K562 (cell line): ENCODE measurements around the gene SNAPC3. TPM values are rescaled to one million over a fixed set of nuclear protein-coding genes. Genes with fewer than 3 reads are reported as not detected.

ENCODE experiments used
- CBFA2T3 ChIP-seq: fragments of 450-650 bp; IDR thresholded peaks from 2 replicates; pipeline ENCODE4 v1.6.1; 2017
- COPS2 ChIP-seq: fragments of 450-650 bp; conservative IDR thresholded peaks from 2 replicates; pipeline ENCODE4 v1.6.1; 2016; ENCODE audit warnings: mild to moderate bottlenecking, moderate library complexity
- CREB1 ChIP-seq, 2 experiments: sonication (generic) in 1 of 2; formaldehyde crosslinking in 1 of 2; IDR thresholded peaks; 2 replicates each; pipeline versions ENCODE4 v1.6.1 to v1.8.0; 2012 to 2022; ENCODE audit warnings: inconsistent platforms in 1 of 2, mild to moderate bottlenecking in 1 of 2, missing genetic modification reagents in 1 of 2, moderate library complexity in 1 of 2
- E2F6 ChIP-seq, 2 experiments: IDR thresholded peaks; 2 replicates each; pipeline ENCODE4 v1.6.1; 2011; ENCODE audit warnings: borderline replicate concordance in 1 of 2, control low read depth in 1 of 2, low read depth in 1 of 2, low read length in 1 of 2, mild to moderate bottlenecking in 1 of 2, mixed read lengths in 1 of 2, moderate library complexity in 1 of 2; ENCODE audit not compliant: insufficient read depth in 1 of 2, insufficient read length in 1 of 2, poor library complexity in 1 of 2, severe bottlenecking in 1 of 2; ENCODE audit errors: extremely low read depth in 1 of 2
- ELF1 ChIP-seq: fragments of 200-800 bp; sonication (Bioruptor generic); IDR thresholded peaks from 2 replicates; pipeline ENCODE4 v1.6.1; 2016; ENCODE audit warnings: missing genetic modification characterization, missing compliant biosample characterization
- FOXK1 ChIP-seq: sonication (generic); formaldehyde crosslinking; IDR thresholded peaks from 2 replicates; pipeline ENCODE4 v1.8.0; 2022; ENCODE audit warnings: missing genetic modification reagents, mild to moderate bottlenecking, borderline replicate concordance
- GTF2B ChIP-seq: IDR thresholded peaks from 2 replicates; pipeline ENCODE4 v1.6.1; 2011; ENCODE audit not compliant: insufficient read length; ENCODE audit errors: extremely low read depth
- HLTF ChIP-seq: fragments of 450-650 bp; IDR thresholded peaks from 2 replicates; pipeline ENCODE4 v1.6.1; 2016
- JUND ChIP-seq, 2 experiments: IDR thresholded peaks; 2 replicates in 1 of 2; 3 replicates in 1 of 2; pipeline ENCODE4 v1.6.1; 2011; ENCODE audit warnings: borderline replicate concordance in 2 of 2, low read depth in 2 of 2, low read length in 2 of 2, improper control_type of control experiment in 1 of 2, missing biosample characterization in 1 of 2, missing genetic modification characterization in 1 of 2, missing genetic modification reagents in 1 of 2
- MYNN ChIP-seq, 2 experiments: sonication (generic); formaldehyde crosslinking in 1 of 2; IDR thresholded peaks; 2 replicates each; pipeline versions ENCODE4 v1.5.0 to v1.6.1; 2016 to 2020; ENCODE audit warnings: antibody characterized with exemption in 1 of 2, missing genetic modification reagents in 1 of 2
- PCBP1 ChIP-seq: fragments of 200-400 bp; formaldehyde crosslinking; IDR thresholded peaks from 2 replicates; pipeline ENCODE4 v1.6.1; 2018; ENCODE audit warnings: mild to moderate bottlenecking, low read depth, low read length; ENCODE audit not compliant: poor library complexity, severe bottlenecking
- PHB2 ChIP-seq: fragments of 450-650 bp; IDR thresholded peaks from 2 replicates; pipeline ENCODE4 v1.6.1; 2017; ENCODE audit warnings: low read depth
- RFX7 ChIP-seq: fragments of 250-450 bp; sonication (Bioruptor Pico); IDR thresholded peaks from 2 replicates; pipeline ENCODE4 v1.5.1; 2021; ENCODE audit warnings: mild to moderate bottlenecking
- SIN3B ChIP-seq: fragments of 450-650 bp; IDR thresholded peaks from 2 replicates; pipeline ENCODE4 v1.6.1; 2017; ENCODE audit warnings: low read depth, mild to moderate bottlenecking, moderate library complexity
- TGIF2 ChIP-seq: sonication (generic); formaldehyde crosslinking; IDR thresholded peaks from 2 replicates; pipeline ENCODE4 v1.8.1; 2022; ENCODE audit warnings: mild to moderate bottlenecking, missing genetic modification reagents, moderate library complexity
- TSHZ1 ChIP-seq: fragments of 250-450 bp; sonication (Bioruptor Pico); IDR thresholded peaks from 2 replicates; pipeline ENCODE4 v1.4.0; 2020; ENCODE audit warnings: mild to moderate bottlenecking, moderate library complexity
- ZBTB17 ChIP-seq: fragments of 450-650 bp; formaldehyde crosslinking; IDR thresholded peaks from 2 replicates; pipeline ENCODE4 v1.4.0; 2020; ENCODE audit warnings: mild to moderate bottlenecking
- ZNF121 ChIP-seq: sonication (generic); formaldehyde crosslinking; conservative IDR thresholded peaks from 2 replicates; pipeline ENCODE4 v1.8.0; 2022; ENCODE audit warnings: missing genetic modification reagents
- polyA plus RNA-seq, 8 experiments: library from polyadenylated mRNA; depleted of rRNA in 4 of 8; stranded (reverse) in 5 of 8; unstranded in 3 of 8; fragments of >200 nt; fragmentation: Nextera tagmentation in 2 of 8; fragmentation: Illumina TruSeq in 1 of 8; extraction: Ambion mirVana in 2 of 8; extraction: Trizol in 1 of 8; gene quantifications; 2 replicates each; pipeline versions ENCODE4 v1.2.1 to v1.2.3, GENCODE V29; 2011 to 2014; ENCODE audit warnings: inconsistent platforms in 1 of 8, missing spikeins in 1 of 8
- total RNA-seq, 7 experiments: library from RNA; depleted of rRNA in 6 of 7; stranded (reverse); fragments of >200 nt in 6 of 7; fragmentation: Illumina TruSeq in 2 of 7; extraction: Trizol in 2 of 7; gene quantifications; 2 replicates each; pipeline versions ENCODE4 v1.2.1 to v1.2.3, GENCODE V29; 2011 to 2021; ENCODE audit warnings: low replicate concordance in 1 of 7
- TF ChIP-seq, protein P1 (sequence below): fragments of 450-650 bp; IDR thresholded peaks from 2 replicates; pipeline ENCODE4 v1.6.1; 2016; ENCODE audit warnings: missing biosample characterization, missing genetic modification characterization

The SNAPC3 gene
- total and polyA plus RNA-seq, 9 of the 15 experiments (the other 6 are each of a cell fraction or from before 2014, with no cell fraction given), result 2.3 to 38.9 (median 19.8) TPM

DNA sequence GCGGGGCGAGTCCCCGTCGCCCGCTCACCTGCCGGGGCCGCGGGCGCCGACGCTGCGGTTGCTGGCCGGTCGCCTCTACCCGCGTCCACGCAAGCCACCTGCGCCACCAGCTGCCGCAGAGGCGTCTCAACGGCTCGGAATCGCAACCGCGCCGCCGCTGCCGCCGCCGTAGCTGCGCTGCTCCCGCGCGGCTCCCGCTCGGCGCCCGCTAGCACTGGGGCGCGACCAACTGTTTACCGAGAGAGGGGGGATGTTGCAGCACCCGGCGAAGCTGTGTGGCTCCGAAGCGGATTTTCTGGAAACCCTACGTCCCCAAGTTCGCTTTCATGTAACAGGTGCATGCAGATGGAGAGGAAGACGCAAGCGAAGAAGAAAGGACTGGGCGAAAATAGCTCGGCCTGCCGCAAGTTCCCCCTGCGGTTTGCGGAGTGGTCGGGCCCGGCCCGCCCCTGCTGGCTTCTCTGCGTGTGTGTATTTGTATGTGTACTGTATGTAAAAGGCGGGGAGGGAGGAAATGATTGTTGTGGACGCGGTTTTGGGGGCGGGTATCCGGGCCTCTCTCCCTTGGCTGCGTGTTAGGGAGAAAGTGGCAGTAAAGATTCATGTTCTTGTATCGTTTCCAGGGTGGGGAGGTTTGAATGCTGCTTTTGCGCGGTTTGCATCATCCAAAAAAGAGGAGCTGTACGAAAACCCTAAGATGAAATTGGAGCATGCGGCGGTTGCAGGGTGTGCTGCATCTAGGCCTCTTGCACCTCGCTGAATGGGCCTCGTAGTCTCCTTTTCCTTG lies 88.3 kb downstream of the SNAPC3 start, which contains the start of gene PSIP1 (continued):
- TF ChIP-seq TSHZ1 (CRISPR knock-in tag), result no peak
- no peak for TF ChIP-seq FOXK1 (CRISPR knock-in tag)
- peak; percentile 92 for TF ChIP-seq JUND (IDR thresholded peaks at IDR 0.05; ENCODE audit: borderline replicate concordance, low read depth, low read length)
- no peak; the same call in 2 of the 3 replicates for TF ChIP-seq JUND (tag; IDR thresholded peaks at IDR 0.05; ENCODE audit: borderline replicate concordance, low read depth, low read length)
- no peak for TF ChIP-seq RFX7 (CRISPR knock-in tag)
- no peak for TF ChIP-seq ZBTB17 (CRISPR knock-in tag)
- TF ChIP-seq ELF1 (tag), result 0 out of 2 replicates have a peak, but pooled peaks have one; percentile 16
- no peak for TF ChIP-seq MYNN (IDR thresholded peaks at IDR 0.05)
- TF ChIP-seq MYNN (CRISPR knock-in tag; IDR thresholded peaks at IDR 0.05), result no peak
- peak; percentile 27; the same call in 1 of the 2 replicates for TF ChIP-seq SIN3B
- peak; percentile 54 for TF ChIP-seq CREB1 (IDR thresholded peaks at IDR 0.05)
- peak; percentile 72 for TF ChIP-seq CREB1 (CRISPR knock-in tag; IDR thresholded peaks at IDR 0.05)
- no peak for TF ChIP-seq COPS2
- no peak for TF ChIP-seq GTF2B
- TF ChIP-seq HLTF, result 0 out of 2 replicates have a peak, but pooled peaks have one; percentile 47
- no peak for TF ChIP-seq PHB2
- peak; percentile 56 for TF ChIP-seq PCBP1
- peak; percentile 10 to 69 for TF ChIP-seq E2F6 (IDR thresholded peaks at IDR 0.05; ENCODE audit: borderline replicate concordance in 1 of 2, extremely low read depth in 1 of 2, insufficient read depth in 1 of 2, insufficient read length in 1 of 2, low read depth in 1 of 2, low read length in 1 of 2, poor library complexity in 1 of 2, severe bottlenecking in 1 of 2)
- 0 out of 2 replicates have a peak, but pooled peaks have one; percentile 19 for TF ChIP-seq TGIF2 (CRISPR knock-in tag)
- TF ChIP-seq, protein P1, sequence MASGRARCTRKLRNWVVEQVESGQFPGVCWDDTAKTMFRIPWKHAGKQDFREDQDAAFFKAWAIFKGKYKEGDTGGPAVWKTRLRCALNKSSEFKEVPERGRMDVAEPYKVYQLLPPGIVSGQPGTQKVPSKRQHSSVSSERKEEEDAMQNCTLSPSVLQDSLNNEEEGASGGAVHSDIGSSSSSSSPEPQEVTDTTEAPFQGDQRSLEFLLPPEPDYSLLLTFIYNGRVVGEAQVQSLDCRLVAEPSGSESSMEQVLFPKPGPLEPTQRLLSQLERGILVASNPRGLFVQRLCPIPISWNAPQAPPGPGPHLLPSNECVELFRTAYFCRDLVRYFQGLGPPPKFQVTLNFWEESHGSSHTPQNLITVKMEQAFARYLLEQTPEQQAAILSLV (tag), result no peak
- TF ChIP-seq ZNF121 (CRISPR knock-in tag), result no peak
- 0 out of 2 replicates have a peak, but pooled peaks have one; percentile 11 for TF ChIP-seq CBFA2T3
